Measurements from ENCODE around the gene CAMK2A. TPM values are rescaled to one million over a fixed set of nuclear protein-coding genes. Genes with fewer than 3 reads are reported as not detected.

The CAMK2A gene
- total RNA-seq, 2 experiments from 2014 or later, result not detected

DNA sequence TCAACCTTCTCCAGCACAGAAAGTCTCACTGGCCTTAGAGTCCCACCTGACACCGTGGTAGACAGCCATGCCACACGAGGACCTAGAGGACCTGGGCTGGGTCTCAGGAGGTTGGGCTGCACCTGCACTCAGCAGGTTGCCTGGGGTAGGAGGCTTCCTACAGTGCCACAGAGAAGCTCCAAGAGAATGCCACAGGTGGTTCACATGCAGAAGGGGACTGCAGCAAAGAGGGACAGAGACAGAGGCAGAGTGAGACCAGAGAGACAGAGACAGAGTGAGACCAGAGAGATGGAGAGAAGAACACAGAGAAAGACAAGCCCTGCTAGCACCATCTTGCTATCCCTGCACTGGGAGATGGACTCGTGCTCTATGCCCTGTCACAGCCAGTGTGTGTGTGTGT lies 5.7 kb downstream of the CAMK2A start:
- H3K27ac ChIP-seq (ENCODE audit: low read depth, low read length, poor library complexity, severe bottlenecking), result no peak overlapping the region
- no peak overlapping the region for H3K4me3 ChIP-seq (ENCODE audit: low read depth, low read length, poor library complexity, severe bottlenecking)
- H3K36me3 ChIP-seq (ENCODE audit: insufficient read depth, low read length), result no peaks in the 10 kb centered on the region
- no peaks in the 10 kb centered on the region for H3K4me1 ChIP-seq (ENCODE audit: insufficient read depth, low read length, poor library complexity, severe bottlenecking)
- intact Hi-C loops (cut with micrococcal nuclease; ENCODE audit: unreplicated experiment), result no loop called here
- ChIA-PET POLR2A (no interaction called here), CTCF (ENCODE audit: unreplicated experiment) (no interaction called here)
- no peaks in the 10 kb centered on the region for H3K9me2 ChIP-seq (ENCODE audit: insufficient read depth, low read length)
- TF ChIP-seq, protein P1, sequence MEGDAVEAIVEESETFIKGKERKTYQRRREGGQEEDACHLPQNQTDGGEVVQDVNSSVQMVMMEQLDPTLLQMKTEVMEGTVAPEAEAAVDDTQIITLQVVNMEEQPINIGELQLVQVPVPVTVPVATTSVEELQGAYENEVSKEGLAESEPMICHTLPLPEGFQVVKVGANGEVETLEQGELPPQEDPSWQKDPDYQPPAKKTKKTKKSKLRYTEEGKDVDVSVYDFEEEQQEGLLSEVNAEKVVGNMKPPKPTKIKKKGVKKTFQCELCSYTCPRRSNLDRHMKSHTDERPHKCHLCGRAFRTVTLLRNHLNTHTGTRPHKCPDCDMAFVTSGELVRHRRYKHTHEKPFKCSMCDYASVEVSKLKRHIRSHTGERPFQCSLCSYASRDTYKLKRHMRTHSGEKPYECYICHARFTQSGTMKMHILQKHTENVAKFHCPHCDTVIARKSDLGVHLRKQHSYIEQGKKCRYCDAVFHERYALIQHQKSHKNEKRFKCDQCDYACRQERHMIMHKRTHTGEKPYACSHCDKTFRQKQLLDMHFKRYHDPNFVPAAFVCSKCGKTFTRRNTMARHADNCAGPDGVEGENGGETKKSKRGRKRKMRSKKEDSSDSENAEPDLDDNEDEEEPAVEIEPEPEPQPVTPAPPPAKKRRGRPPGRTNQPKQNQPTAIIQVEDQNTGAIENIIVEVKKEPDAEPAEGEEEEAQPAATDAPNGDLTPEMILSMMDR (conservative IDR thresholded peaks at IDR 0.05; ENCODE audit: low read length), result no peak
- H4K20me1 ChIP-seq (ENCODE audit: insufficient read depth, low read length), result no peaks in the 10 kb centered on the region
- H3K79me2 ChIP-seq (ENCODE audit: insufficient read depth, low read depth, low read length), result no peaks in the 10 kb centered on the region
- no peaks in the 10 kb centered on the region for H3K9me3 ChIP-seq (ENCODE audit: low read length)
- no TSS peak for BruUV-seq (replicated peaks)
- no peak for DNase-seq (ENCODE audit: low spot score)
- H2AFZ ChIP-seq (ENCODE audit: low read length), result no peak overlapping the region
- no peak overlapping the region for H3K4me2 ChIP-seq (ENCODE audit: low read length)

DNA sequence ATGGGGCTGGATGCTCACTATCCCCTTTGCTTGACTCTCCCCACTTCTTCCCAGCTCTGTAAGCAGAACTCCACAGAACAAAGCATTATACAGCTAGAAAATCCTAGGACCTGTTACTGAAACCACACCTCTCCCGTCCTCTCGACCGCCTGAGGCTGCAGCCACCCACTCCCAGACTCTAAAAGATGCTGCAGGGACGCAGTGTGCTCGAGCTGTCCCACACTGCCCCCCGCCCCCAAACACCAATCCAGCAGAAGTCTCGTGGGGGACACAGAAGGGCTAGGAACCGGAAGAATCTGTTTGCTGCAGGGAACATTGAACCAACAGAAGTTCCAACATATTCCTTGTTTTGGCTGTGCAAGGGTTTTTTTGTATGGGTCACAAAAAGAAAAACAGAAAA lies 7.6 kb downstream of the CAMK2A start:
- H3K27ac ChIP-seq (ENCODE audit: low read depth, low read length, poor library complexity, severe bottlenecking), result no peak overlapping the region
- ChIA-PET CTCF (ENCODE audit: unreplicated experiment) (no interaction called here), POLR2A (interaction anchor here (1.0 kb wide), 1 partner anchor 153 kb away, joined by 3 read pairs; no protein-coding TSS in a partner anchor)
- H3K79me2 ChIP-seq (ENCODE audit: insufficient read depth, low read depth, low read length), result no peaks in the 10 kb centered on the region
- DNase-seq (ENCODE audit: low spot score), result no peak
- intact Hi-C loops (cut with micrococcal nuclease; ENCODE audit: unreplicated experiment), result no loop called here
- H4K20me1 ChIP-seq (ENCODE audit: insufficient read depth, low read length), result no peaks in the 10 kb centered on the region
- H3K9me3 ChIP-seq (ENCODE audit: low read length), result no peaks in the 10 kb centered on the region
- BruUV-seq (replicated peaks), result no TSS peak
- H3K9me2 ChIP-seq (ENCODE audit: insufficient read depth, low read length), result no peaks in the 10 kb centered on the region
- H3K36me3 ChIP-seq (ENCODE audit: insufficient read depth, low read length), result no peaks in the 10 kb centered on the region
- H2AFZ ChIP-seq (ENCODE audit: low read length), result no peak overlapping the region
- no peaks in the 10 kb centered on the region for H3K4me1 ChIP-seq (ENCODE audit: insufficient read depth, low read length, poor library complexity, severe bottlenecking)
- TF ChIP-seq EZH2phosphoT487 (IDR thresholded peaks at IDR 0.05; ENCODE audit: borderline replicate concordance, low read depth, low read length), result no peak
- TF ChIP-seq, protein P1 (conservative IDR thresholded peaks at IDR 0.05; ENCODE audit: low read length), result no peak
- no peak overlapping the region for H3K4me2 ChIP-seq (ENCODE audit: low read length)
- no peak overlapping the region for H3K4me3 ChIP-seq (ENCODE audit: low read depth, low read length, poor library complexity, severe bottlenecking)

DNA sequence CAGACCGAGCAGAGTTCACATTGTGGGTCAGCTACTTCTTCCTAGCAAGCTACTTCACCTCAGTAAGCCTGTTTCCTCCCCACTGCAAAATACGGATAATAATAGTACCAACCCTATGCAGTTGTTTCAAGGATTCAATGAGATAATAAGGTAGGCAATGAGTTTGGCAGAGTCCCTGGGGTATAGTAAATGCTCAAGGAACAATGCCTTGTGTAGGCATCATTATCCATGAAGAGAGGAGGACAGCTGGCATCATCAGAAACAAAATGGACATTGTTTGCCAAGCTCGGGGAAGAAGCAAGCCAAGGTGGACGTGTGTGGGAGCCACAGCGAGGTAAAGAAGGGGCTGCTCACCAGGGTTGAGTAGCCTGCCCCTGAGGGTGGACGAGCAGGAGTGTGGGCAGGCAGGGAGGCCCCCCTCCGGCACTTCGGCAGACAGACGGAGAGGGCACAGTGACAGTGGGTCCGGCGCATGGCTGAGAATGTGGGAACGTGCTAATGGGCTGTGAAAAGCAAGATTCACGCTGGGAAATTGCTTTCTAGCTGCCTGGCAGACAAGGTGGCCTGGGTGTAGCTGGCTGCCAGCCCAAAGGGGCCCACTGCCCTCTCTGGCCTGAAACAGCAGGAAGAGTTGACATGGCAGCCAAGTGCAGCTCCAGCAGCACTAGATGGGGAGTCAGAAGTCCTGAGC lies 10.1 kb downstream of the CAMK2A start:
- Histone ChIP-seq H3K4me3 (ENCODE audit: low read depth, low read length, poor library complexity, severe bottlenecking) (no peak overlapping the region), H3K9me3 (ENCODE audit: low read length) (no peaks in the 10 kb centered on the region), H3K4me1 (ENCODE audit: insufficient read depth, low read length, poor library complexity, severe bottlenecking) (no peaks in the 10 kb centered on the region), H2AFZ (ENCODE audit: low read length) (no peak overlapping the region), H3K27ac (ENCODE audit: low read depth, low read length, poor library complexity, severe bottlenecking) (no peak overlapping the region), H4K20me1 (ENCODE audit: insufficient read depth, low read length) (no peaks in the 10 kb centered on the region), H3K79me2 (ENCODE audit: insufficient read depth, low read depth, low read length) (no peaks in the 10 kb centered on the region), H3K9me2 (ENCODE audit: insufficient read depth, low read length) (no peaks in the 10 kb centered on the region), H3K4me2 (ENCODE audit: low read length) (no peak overlapping the region), H3K36me3 (ENCODE audit: insufficient read depth, low read length) (no peaks in the 10 kb centered on the region)
- intact Hi-C loops (cut with micrococcal nuclease; ENCODE audit: unreplicated experiment), result no loop called here
- CTCF ChIA-PET (ENCODE audit: unreplicated experiment), result no interaction called here
- DNase-seq (ENCODE audit: low spot score), result no peak
- TF ChIP-seq EZH2phosphoT487 (IDR thresholded peaks at IDR 0.05; ENCODE audit: borderline replicate concordance, low read depth, low read length), result no peak
- TF ChIP-seq, protein P1 (conservative IDR thresholded peaks at IDR 0.05; ENCODE audit: low read length), result no peak
- POLR2A ChIA-PET, result no interaction called here
- no TSS peak for BruUV-seq (replicated peaks)
